Subcutaneous adipose tissue (tissue), 4 donors: ENCODE measurements around the gene VAT1L. TPM values are rescaled to one million over a fixed set of nuclear protein-coding genes. Genes with fewer than 3 reads are reported as not detected.

Source experiments
- CTCF ChIP-seq: fragments of 450-650 bp; IDR thresholded peaks from one replicate; pipeline ENCODE4 v1.5.1; 2016; ENCODE audit warnings: low read depth, mild to moderate bottlenecking, control low read depth, antibody characterized with exemption, moderate library complexity
- total RNA-seq, 4 donors: library from RNA; depleted of rRNA; stranded (reverse); fragments of >200 nt; gene quantifications; one replicate each; pipeline ENCODE4 v1.1.0, GENCODE V29; 2016

VAT1L gene
- total RNA-seq, 4 donors from 2014 or later = 0.22 to 0.34 TPM; not detected in 2

GRCh38 chr16:77949445-77949844, 161.1 kb downstream of the VAT1L start:
- no peak for TF ChIP-seq CTCF

DNA sequence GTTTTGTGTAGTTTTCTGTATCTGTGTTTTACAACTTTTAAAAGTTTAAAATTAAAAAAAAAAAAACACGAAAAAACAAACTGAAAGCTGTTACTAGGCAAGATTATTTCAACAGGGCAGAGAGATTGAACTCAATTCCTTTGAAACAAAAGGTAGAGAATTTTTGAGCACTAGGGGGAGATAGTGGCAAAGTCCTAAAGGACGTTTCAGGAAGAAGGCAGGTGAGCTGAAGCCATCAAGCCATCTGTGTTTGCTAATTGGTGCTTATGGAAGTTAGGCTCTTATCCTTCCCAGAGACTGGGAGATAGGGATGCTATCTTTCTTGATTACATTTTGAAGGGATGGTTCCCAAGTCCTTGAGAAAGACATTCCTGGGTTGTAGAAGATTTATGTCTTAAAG, 163.4 kb downstream of the VAT1L start:
- no peak for TF ChIP-seq CTCF

DNA sequence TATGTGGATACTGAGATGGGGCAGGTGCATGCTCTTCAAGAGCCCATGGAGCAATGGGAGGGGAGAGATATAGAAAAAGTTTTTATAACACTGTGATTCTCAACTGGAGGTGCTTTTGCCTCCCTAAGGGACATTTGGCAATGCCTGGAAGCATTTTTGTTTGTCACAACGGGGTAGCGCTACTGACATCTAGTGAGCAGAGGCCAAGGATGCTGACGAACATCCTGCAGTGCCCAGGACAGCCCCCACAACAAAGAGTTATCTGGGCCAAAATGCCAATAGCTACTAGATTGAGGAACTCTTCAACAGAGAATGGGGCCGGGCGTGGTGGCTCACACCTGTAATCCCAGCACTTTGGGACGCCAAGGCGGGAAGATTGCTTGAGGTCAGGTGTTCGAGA, 166.8 kb downstream of the VAT1L start:
- no peak for TF ChIP-seq CTCF

- no peak for TF ChIP-seq CTCF
Measured at GRCh38 chr16:77956231-77956630, 167.9 kb downstream of the VAT1L start.

GRCh38 chr16:77960766-77961165, 172.4 kb downstream of the VAT1L start:
- TF ChIP-seq CTCF = no peak

- TF ChIP-seq CTCF = no peak
Measured at GRCh38 chr16:77961814-77962213, 173.4 kb downstream of the VAT1L start.

DNA sequence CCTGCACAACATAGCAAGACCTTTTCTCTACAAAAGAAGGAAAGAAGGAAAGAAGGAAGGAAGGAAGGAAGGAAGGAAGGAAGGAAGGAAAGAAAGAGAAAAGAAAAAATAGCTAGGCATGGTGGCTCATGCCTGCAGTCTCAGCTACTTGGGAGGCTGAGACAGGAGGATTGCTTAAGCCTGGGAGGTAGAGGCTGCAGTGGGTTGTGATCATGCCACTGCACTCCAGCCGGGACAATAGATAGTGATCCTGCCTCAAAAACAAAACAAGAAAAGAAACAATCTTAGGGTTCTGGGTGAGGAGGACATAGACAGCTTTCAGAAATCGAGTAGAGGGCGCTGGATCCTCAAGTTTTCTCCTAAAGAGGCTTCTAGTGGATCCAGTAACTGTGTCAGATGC, 174.3 kb downstream of the VAT1L start:
- TF ChIP-seq CTCF = no peak
